NCI-H82 (cell line): ENCODE results near the gene KRT17.

Experiments used
- DNase-seq: peaks from one replicate; lab custom pipeline; 2025; lab: John Stamatoyannopoulos, UW

Gene KRT17

DNA sequence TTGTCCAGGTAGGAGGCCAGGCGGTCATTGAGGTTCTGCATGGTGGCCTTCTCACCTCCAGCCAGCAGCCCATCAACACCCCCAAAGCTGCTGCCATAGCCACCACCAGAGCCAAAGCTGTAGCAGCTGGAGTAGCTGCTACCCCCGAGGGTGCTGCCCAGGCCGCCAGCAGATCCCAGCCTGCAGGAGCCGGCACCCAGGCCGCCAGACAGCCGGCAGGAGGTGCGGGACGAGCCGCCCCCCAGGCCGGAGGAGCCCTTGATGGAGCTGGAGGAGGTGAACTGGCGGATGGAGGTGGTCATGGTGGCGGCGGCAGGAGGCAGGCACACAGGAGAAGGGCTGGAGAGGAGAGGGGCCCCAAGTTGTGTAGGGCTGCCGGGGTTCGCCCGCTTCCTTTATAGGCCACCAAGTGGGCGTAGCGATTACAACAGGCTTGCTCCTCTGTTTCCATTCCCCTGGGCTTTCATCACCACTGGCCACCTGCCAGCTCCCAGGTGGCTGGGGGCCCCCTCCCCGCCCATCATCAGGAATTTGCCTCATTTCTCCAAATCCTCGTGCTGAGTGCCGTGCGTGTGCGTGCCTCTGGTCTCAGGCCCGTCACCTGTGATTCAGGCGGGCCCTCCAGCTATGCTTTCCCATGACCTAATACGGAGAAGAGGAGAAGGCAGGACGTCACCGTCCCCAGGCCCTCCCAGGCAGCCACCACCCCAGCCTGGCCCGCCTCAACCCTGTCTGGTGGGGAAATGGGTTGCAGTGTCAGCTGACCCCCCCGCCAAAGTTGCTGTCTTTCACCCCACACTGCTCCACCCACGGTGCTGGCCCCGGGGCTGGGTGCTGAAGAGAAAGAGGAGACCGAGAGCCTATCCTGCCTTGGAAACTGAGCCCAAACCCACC, at the start of gene KRT17:
Gene KRT17 (minus strand): TSS at position 368 of the 894 bp plus-strand sequence. CDS start 66 bp downstream, at position 302.
- peak; percentile 25 for DNase-seq

DNA sequence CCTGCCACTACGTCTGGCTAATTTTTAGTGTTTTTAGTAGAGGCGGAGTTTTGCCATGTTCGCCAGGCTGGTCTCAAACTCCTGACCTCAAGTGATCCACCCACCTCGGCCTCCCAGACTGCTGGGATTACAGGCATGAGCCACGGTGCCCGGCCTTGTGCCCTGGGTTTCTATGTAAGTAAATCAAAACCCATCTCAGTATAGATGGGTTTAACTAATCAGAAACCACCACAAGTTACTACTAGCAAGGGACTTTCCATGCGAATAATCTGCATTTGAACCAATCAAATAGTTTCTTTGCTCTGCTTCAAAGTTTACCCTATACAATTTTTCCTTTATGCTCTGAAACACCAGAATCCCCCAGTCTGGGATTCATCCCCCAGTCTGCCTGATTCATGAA, 47.8 kb upstream of the KRT17 start:
- no peak for DNase-seq

DNA sequence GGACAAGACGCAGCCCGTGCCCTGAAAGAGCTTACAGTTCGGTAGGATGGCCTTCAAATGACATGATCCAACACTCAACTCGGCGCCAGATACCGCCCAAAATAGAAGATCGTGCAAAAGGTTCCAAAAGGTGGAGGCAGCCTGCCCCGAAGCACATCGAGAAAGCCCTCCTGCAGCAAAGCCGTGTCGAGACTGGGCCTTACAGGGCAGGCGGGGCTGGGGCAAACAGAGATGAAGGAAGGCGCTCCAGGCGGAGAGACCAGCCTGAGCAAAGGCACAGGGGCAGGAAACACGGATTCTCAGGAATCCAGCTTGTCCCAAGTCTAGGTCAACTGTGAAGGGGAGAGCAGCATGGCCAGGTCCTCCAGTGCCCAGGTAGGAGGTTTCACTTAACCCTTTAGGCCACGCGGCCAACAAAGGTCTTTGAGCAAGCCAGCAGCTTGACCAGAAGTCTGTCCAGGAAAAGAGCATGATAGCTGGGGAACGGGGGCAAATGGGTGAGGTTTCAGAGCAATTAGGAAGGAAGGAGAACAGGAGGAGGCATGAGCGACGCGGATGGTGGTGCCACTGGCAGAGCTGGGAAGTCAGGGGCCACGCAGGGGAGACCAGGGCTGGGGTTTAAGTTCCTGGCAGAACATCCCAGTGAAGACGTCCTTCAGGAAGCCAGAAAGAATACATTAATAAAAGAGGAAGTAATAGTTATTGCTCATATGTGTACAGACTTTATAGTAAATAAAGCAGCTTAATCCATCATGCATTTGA, 43.1 kb upstream of the KRT17 start:
- DNase-seq = no peak

DNA sequence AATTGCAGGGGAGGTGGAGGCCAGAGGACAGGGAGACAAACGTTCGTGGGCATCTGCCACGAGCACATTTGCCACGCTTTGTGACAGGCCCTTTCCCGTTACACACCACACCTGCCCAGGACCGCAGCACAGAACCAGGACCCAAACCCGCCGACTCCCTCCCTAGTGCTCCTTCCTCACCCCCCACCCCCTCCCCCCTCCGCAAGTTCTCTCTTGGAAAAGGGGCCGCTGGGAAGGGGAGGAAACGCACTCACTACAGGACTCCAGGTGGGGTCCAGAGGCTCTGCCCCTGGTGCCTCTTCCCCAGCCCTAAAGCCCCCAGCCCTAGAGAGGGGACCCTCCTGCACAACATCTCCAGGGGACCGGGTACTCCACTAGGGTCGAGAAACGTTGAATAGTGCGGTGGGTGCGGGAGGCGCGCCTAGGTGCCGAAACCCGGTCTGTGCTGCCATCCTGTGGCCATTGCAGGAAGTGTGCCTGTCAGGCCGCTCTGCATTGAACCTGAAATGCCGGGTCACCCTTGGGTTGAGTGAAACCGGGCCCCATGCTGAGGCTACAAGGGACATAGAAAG, 42.4 kb upstream of the KRT17 start:
- peak; percentile 85 for DNase-seq

DNA sequence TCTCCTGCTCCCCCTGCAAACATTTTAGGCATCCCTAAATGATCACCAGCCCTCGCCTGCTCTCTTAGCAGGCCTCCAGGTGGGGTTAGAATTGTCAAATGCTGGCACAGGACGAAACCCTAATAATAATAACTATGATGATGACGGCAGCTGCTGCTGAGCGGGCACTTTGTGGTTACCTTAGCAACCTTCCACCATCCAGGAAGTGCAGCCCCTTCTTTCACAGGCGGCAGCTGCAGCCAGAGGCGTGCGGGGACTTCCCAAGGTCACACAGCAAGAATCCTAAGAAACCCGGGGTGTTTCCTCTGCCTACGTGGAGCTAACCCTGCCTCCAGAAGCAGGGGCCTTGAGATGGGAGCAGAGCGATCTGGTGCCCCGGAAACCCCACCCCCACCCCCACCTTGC, 41.9 kb upstream of the KRT17 start:
- no peak for DNase-seq

DNA sequence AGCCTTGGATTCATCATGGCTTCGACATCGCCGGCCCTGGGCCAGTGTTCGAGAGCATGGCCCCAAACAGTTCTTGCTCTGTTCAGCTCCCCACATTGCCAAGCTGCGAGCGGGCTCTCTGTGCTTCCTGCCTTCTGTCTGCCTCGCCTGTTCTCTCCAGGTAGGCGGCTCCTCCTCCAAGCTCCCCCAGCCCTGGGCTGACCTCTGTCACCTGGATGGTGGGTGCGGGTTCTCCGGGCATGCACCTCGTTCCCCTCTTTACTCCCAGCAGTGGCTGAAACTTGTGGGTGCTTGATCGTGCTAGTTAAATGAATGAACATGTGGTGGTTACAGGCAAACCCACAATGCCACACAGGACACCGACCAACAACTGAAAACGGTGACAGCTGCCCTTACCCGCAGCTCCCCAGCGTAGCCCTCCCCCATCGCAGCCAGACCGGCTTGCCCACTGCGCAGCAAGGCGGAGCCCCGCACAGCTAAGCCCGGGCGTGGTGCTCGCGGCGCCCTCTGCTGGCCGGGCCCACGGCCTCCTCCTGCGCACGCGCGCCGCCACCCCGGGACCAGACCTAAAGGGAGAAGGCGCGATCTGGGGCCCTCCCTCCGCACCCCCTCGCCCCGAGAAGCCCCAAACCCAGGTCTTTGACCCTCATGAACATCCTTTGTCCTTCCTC, 41.3 kb upstream of the KRT17 start:
- peak; percentile 92 for DNase-seq

DNA sequence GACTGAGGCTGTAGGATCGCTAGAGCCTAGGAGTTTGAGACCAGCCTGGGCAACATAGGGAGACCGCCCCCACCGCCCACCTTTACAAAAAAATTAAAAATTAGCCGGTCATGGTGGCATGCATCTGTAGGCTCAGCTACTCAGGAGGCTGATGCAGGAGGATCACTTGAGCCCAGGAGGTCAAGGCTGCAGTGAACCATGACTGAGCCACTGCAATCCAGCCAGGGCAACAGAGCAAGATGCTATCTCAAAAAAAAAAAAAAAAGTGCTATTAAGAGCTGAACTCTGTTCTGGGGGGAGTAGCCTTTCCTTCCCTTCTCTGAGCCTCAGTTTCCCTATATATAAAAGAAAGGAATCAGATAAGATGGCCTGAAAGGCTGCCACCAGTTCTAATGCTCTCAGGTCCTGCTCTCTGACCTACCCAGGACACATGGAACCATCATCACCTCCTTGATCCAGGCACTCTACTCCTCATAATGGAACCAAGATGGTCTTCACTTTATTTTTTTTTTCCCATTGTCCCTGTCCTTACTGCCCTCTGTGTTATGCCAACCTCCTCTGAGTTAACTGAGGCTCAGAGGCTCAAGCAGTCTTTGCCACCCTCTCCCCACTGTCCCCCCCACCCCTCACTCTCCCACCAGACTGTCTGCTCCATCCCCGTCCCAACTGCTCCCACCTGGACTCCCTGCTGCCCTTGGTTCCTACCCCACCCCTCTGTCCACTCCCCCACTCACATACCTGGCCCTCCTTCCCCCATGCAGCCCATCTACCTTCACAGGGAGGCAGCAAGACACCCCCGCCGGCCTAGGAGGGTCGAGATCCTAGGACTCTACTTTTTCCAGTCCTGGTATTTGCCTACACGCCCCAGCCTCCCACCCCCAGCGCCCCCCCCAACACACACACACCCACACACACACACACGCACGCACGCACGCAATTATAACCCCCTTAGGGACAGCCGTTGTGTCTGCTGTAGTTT, 40.5 kb upstream of the KRT17 start:
- no peak for DNase-seq

DNA sequence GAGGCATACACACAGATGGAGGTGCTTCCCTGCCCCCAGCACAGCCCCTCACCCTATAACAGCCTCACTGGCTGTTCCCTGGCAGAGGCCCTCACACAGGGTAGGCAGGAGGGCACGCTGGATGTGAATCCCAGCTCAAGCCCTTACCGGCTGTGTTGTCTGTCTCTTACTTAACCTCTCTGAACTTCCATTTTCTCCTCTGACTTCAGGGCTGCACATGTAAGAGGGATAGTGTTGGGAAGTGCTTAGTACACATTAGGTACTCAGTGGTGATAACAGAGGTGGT, 39.7 kb upstream of the KRT17 start:
- no peak for DNase-seq

DNA sequence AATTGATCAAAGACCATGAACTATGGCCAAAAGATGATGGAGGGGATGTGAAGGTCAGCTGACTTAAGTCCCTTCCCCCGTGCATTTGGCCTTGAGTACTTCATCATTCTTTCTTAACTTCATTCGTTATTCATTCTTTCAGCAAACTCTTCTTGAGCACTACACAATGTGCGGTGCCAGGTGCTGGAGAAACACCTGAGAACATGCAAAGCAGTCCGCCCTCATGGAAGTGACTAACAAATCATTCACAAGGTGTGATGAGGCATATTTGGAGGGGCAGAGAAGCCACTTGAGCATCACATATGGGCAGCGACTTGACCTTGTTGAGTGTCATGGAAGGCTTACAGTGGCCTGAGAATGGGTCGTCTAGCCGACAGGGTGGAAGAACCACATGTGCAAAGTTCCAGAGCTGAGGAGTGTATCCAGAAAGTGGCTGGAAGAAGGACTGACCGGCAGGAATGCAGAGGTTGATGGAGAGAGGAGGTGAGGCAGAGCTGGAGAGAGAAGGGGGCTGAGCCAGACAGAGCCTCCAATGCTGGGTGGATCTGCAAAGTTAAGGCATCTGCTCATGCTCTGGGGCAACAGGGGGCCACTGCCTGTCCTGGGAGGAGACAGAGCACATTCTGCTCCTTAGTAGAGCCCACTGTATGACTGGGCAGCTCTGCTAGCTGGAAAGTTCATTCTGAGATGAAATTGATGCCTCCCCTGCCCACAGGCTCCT, 39.2 kb upstream of the KRT17 start:
- DNase-seq = no peak

DNA sequence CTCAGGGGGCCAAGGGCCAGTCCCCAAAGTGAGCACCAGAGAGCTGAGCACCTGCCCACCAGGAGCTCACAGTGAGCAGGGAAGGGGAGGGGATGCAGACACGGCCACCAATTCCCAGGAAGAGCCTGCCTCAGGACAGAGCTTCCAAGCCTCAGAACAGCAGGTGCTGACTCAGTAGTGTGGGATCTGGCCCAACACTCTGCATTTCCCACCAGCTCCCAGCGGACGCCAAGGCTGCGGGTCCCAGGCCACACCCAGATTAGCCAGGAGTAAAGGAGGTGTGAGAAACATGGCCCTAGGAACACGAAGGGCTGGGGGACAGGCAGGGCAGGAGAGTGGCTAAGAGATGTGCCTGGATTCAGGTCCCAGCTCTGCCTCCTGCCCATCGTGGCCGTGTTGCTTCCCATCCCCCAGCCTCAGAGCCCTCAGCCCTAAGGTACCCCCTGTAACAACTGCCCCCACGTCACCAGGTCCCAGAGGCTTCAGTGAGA, 35.9 kb upstream of the KRT17 start:
- no peak for DNase-seq

DNA sequence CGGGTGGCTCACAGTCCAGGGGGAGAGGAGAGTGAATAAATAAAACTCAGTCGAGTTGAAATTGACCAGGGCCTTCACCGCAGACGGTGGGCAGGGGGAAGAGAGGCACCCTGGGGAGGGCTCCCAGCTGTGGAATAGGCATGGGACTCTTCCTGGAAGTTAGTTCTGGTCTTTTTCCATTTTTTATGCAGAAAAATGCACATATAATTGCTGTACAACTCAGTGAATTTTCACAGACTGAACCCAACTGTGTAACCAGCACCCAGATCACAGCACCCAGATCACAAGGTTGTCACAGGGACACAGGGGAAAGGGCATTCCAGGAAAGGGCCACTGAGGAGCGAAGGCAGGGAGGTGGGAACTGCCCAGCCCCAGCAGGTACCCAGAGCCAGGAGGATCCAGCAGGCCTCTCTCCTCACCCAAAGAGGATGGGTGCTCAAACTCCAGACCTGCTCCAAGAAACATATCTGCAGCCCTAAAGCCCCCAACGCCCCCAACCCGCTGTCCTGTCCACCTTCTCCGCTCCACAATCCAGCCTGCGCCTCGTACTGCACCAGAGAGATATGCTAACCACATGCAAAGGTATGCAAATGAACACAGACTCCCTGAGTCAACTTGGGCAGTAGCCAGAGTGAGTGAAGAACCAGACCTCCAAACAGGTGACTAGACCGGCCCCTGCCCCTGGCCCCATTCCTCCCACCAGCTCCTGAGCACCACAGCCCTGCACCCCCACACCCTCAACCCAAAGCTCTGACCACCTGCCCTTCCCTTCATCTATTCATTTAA, 35.2 kb upstream of the KRT17 start:
- no peak for DNase-seq

DNA sequence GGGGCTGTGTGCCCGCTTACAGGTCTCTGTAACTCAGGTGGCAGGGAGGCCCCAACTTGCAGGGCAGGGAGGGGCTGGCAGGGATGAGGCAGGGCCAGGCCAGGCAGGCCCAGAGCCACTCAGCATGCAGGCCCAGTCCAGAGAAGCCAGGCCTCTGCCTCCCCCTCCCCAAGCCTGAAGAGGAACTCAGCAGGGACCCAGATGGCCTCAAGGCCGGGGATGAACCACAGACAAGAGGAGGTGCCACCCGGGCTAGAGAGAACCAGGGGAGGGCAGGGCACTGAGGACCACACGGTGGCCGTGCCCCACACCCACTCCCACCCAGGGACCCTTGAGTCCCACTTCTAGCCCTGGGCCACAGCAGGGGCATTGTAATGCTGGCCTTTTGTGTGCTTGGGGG, 34.5 kb upstream of the KRT17 start:
- DNase-seq = no peak

DNA sequence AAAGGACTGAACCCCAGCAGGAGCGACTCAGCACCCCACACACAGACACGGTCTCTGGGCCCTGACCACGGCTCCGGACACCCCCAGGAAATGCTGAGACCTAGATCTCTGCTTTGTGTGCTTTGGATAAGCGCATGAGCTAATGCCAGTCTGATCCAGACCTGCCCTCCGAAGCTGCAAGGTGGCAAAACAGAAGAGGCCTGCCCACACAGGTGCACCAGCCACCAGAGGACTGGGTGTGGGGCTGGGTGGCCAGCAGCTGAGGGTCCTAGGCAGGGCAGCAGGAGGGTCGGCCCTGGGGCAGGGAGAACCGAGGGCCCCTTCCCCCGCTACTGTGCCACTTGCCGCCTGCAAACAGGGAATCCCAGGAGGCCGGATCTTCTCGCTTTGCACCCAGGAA, 33.6 kb upstream of the KRT17 start:
- no peak for DNase-seq

DNA sequence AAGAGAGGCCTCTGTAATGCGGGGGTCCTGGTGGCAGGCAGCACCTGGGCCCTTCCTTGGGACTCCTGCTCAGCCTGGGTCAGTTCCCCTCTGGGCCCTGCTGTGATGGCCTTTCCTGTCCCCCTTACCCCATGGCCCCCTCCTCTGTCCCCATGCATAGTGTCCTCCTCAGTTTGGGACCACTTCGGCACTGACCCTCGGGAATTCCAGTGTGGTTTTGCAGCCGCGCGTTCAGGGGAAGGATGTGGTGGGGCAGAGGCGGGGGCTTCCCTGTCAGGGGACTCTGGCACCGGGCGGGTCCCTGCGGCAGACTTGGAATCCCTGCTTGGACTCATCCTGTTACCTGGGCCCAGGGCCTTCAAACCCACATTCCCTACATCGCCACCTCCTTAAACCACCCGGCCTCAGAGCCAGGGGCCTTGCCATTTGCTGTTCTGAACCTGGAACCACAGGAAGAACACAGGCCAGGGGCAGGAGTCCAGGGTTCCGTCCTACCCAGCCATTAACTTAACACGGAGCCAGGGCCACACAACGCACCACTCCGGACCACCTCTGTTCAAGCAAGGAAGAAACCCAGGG, 32.9 kb upstream of the KRT17 start:
- DNase-seq = no peak

DNA sequence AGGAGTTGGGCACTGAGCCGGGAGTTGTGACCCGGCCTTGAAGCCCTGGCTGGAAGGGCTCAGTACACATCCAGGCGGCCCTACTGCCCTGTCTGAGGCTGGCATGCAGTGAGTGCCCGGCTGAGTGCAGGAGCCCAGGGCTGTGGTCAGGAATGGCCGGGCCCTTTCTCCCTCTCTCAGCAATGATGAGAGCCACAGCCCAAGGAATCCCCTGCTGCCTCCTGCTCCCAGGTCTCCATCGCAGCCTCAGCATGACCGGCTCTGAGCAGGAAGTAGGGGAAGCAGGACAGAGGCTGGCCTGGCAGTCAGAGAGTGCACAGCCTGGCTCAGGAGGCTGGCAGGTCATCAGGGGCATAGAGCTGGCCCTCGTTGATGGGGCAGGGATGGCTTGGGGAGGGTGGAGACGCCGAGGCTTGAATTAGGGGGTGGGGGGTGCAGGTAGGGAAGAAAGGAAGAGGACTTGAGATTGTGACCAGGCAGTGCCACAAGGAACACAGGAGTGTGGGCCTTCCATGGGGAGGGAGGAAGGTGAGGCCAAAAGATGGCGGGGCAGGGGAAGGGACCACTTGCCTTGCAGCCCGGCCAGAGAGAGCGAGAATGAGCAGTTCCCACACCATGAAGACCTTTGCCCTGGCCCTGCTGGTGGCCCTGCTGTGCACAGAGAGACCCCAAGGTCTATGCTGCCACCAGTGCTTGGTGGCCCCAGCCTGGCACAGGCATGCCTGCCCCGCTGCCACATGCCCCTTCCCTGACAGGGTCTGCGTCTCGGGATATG, 32.1 kb upstream of the KRT17 start:
- DNase-seq = no peak

DNA sequence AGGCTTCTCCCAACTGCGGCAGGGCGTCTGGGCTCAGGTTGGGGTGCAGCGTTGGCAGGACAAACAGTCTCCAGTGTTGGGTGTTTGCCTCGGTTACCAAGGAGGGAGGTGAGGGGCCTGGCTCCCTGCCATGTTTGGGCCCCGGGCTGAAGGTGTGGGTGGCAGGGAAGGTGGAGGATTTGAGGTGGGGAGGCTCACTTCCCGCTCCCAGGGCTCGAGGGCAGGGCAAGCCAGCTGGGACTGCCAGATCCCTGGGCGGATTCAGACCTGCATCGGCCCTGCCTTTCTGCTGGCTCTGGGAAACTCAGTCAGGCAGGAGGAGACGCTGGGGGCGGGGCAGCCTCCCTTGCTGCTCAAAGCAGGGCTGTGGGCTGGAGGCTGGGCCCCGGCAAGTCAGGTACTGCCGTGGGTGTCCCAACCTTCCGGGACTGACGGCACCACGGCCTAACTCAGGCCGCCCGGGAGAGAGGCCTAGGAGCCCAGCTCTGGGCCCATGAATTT, 31.3 kb upstream of the KRT17 start:
- DNase-seq = peak; percentile 27

DNA sequence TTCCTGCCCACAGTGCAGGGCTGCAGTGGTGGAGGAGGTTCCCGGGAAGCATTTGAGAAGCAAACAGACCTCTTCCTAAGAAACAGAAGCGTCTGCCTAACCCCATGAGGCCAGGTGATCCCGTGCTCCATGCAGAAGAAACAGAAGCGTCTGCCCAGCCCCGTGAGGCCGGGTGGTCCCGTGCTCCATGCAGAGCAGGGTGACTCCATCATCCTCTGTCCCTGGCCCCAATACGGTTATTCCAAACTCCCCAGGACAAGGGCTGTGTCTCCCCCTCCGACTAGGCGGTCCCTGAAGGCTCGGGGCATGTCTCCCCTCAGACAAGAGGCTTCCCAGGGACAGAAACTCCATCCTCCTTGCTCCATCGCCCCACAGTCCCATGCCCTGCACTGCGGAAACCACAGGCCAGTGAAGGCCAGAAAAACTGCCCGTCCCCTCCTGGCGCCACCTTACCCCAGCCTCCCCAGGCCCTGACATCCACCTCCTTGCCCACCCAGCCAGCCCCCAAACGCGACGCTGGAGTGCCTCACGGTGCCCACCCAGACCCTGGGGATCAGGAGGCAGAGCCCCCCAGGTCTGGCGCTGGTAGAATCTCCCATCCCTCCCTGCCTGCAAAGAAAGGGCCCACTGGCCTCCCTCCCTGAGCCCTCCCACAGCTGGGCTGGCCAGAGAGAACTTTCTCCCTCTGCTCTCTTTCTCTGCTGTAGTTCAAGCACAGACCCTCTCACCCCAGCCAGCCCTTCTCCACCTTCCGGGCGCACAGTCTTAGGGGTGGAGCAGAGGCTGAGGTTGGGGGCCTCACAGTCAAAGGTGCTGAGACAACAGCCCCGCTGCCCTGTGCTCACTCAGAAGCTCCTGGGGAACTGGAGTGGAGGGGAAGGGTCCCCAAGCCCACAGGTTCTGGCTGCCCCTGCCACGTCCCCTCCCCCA, 30.6 kb upstream of the KRT17 start:
- DNase-seq = no peak
